WERI-Rb-1 (cell line): Measurements from ENCODE around the gene MGAT4C.

Source experiments
- DNase-seq: peaks from one replicate; pipeline ENCODE4 v3.0.0-alpha.2; 2020
- H3K27ac ChIP-seq: fragments of 250-450 bp; sonication (Bioruptor Pico); 2 replicates; pipeline ENCODE4 v1.5.1; 2020; ENCODE audit warnings: mild to moderate bottlenecking, moderate library complexity
- H3K27me3 ChIP-seq: fragments of 250-450 bp; sonication (Bioruptor Pico); 2 replicates; pipeline ENCODE4 v1.5.1; 2021; ENCODE audit warnings: mild to moderate bottlenecking, low read depth, moderate library complexity; ENCODE audit not compliant: insufficient read depth, severe bottlenecking
- H3K36me3 ChIP-seq: fragments of 250-450 bp; sonication (Bioruptor Pico); 2 replicates; pipeline ENCODE4 v1.5.1; 2020; ENCODE audit warnings: mild to moderate bottlenecking, moderate library complexity
- H3K4me3 ChIP-seq: 2 replicates; pipeline ENCODE4 v1.5.1; 2011; ENCODE audit warnings: low read depth, mild to moderate bottlenecking, control low read depth, low read length
- H3K9me3 ChIP-seq: fragments of 250-450 bp; sonication (Bioruptor Pico); 2 replicates; pipeline ENCODE4 v1.5.1; 2021; ENCODE audit warnings: mild to moderate bottlenecking, moderate library complexity; ENCODE audit not compliant: severe bottlenecking
- TF ChIP-seq, protein P1 (sequence below): IDR thresholded peaks from 2 replicates; pipeline ENCODE4 v1.5.1; 2011; ENCODE audit warnings: low read depth, mild to moderate bottlenecking, control low read depth, inconsistent platforms, low read length

MGAT4C gene

GRCh38 chr12:86122846-86123468 lies 133.2 kb downstream of the MGAT4C start:
- no peaks in the 10 kb centered on the region for H3K36me3 ChIP-seq
- H3K27me3 ChIP-seq, result no peaks in the 10 kb centered on the region
- TF ChIP-seq, protein P1, sequence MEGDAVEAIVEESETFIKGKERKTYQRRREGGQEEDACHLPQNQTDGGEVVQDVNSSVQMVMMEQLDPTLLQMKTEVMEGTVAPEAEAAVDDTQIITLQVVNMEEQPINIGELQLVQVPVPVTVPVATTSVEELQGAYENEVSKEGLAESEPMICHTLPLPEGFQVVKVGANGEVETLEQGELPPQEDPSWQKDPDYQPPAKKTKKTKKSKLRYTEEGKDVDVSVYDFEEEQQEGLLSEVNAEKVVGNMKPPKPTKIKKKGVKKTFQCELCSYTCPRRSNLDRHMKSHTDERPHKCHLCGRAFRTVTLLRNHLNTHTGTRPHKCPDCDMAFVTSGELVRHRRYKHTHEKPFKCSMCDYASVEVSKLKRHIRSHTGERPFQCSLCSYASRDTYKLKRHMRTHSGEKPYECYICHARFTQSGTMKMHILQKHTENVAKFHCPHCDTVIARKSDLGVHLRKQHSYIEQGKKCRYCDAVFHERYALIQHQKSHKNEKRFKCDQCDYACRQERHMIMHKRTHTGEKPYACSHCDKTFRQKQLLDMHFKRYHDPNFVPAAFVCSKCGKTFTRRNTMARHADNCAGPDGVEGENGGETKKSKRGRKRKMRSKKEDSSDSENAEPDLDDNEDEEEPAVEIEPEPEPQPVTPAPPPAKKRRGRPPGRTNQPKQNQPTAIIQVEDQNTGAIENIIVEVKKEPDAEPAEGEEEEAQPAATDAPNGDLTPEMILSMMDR, result no peak
- no peak for DNase-seq
- H3K27ac ChIP-seq, result no peak overlapping the region
- no peaks in the 10 kb centered on the region for H3K9me3 ChIP-seq
- H3K4me3 ChIP-seq, result no peak overlapping the region

DNA sequence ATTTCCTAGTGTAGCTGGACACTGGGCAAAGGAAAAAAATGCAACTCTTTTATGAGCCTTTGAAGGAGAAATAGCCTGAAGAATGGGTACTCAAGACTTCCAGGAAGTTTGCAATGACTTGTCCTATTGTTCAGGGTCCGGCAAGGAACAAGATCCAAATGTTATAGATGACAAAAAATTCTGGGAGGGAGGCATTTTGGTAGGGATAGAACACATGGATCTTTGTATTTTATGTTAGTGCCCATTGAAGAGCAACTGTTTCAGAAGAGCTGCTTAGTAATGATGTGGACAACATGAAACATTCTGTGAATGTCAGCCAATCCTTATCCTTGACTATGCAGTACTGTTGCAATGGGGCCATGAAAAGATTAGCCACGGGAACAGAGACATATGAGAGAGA lies 138.0 kb downstream of the MGAT4C start:
- TF ChIP-seq, protein P1, result no peak
- Histone ChIP-seq H3K9me3 (no peaks in the 10 kb centered on the region), H3K27me3 (no peaks in the 10 kb centered on the region), H3K36me3 (no peaks in the 10 kb centered on the region), H3K27ac (no peak overlapping the region), H3K4me3 (no peak overlapping the region)
- no peak for DNase-seq

- no peaks in the 10 kb centered on the region for H3K9me3 ChIP-seq
- no peaks in the 10 kb centered on the region for H3K27me3 ChIP-seq
- no peak for DNase-seq
- H3K36me3 ChIP-seq, result no peaks in the 10 kb centered on the region
- H3K4me3 ChIP-seq, result no peak overlapping the region
- no peak overlapping the region for H3K27ac ChIP-seq
- TF ChIP-seq, protein P1, result no peak
Measured at GRCh38 chr12:86117711-86118110, 138.5 kb downstream of the MGAT4C start.

DNA sequence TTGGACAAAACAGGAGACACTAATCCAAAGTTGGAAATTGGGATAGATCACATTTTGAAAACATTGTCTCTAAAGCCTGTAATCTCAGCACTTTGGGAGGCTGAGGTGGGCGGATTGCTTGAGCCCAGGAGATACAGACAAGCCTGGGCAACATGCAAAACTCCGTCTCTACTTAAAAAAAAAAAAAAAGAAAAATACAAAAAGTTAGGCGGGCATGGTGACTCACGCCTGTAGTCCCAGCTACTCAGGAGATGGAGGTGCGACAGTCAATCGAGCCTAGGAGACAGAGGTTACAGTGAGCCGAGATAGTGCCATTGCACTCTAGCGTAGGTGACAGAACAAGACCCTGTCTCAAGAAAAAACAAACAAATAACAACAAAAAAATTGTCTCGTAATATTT lies 152.1 kb downstream of the MGAT4C start:
- Histone ChIP-seq H3K4me3 (no peak overlapping the region), H3K27me3 (no peaks in the 10 kb centered on the region), H3K9me3 (no peaks in the 10 kb centered on the region), H3K36me3 (no peaks in the 10 kb centered on the region), H3K27ac (no peak overlapping the region)
- TF ChIP-seq, protein P1, result no peak
- DNase-seq, result no peak

GRCh38 chr12:86097161-86097560 lies 159.0 kb downstream of the MGAT4C start:
- Histone ChIP-seq H3K4me3 (no peak overlapping the region), H3K27ac (no peak overlapping the region), H3K36me3 (no peaks in the 10 kb centered on the region), H3K9me3 (no peaks in the 10 kb centered on the region), H3K27me3 (no peaks in the 10 kb centered on the region)
- TF ChIP-seq, protein P1, result no peak
- no peak for DNase-seq

GRCh38 chr12:86091681-86092080 lies 164.5 kb downstream of the MGAT4C start:
- TF ChIP-seq, protein P1, result no peak
- Histone ChIP-seq H3K4me3 (no peak overlapping the region), H3K27ac (no peak overlapping the region), H3K27me3 (no peaks in the 10 kb centered on the region), H3K36me3 (no peaks in the 10 kb centered on the region), H3K9me3 (no peaks in the 10 kb centered on the region)
- DNase-seq, result no peak
